GM19025 (cell line): Measurements from ENCODE around the gene KIAA1328.
"Not testable (repeated sequence)": the region's sequence is repeated elsewhere in the genome, so short reads cannot be mapped to it uniquely, and the experiment has no call there.

Experiments
- ATAC-seq: cut with Tn5 transposase; IDR thresholded peaks from one replicate; pipeline ENCODE4 v1.9.1; 2021; ENCODE audit warnings: mild to moderate bottlenecking, low read depth, moderate library complexity; ENCODE audit not compliant: unreplicated experiment

Gene KIAA1328

GRCh38 chr18:37107748-37108522 lies 279.0 kb downstream of the KIAA1328 start:
- no peak for ATAC-seq

GRCh38 chr18:37122877-37123276 lies 293.9 kb downstream of the KIAA1328 start:
- no peak for ATAC-seq

- ATAC-seq: no peak
Observed at GRCh38 chr18:37124516-37124915, 295.6 kb downstream of the KIAA1328 start.

- no peak for ATAC-seq
Observed at GRCh38 chr18:37135177-37135576, 306.2 kb downstream of the KIAA1328 start.

GRCh38 chr18:37138456-37138855 lies 309.5 kb downstream of the KIAA1328 start:
- no peak for ATAC-seq

GRCh38 chr18:37139876-37140275 lies 310.9 kb downstream of the KIAA1328 start:
- no peak for ATAC-seq

GRCh38 chr18:37144921-37145320 lies 316.0 kb downstream of the KIAA1328 start:
- no peak for ATAC-seq

- no peak for ATAC-seq
Observed at GRCh38 chr18:37156330-37156942, 327.5 kb downstream of the KIAA1328 start.

- ATAC-seq: no peak
Observed at GRCh38 chr18:37160038-37160820, 331.3 kb downstream of the KIAA1328 start.

- no peak for ATAC-seq
Observed at GRCh38 chr18:37161491-37161890, 332.6 kb downstream of the KIAA1328 start.

- ATAC-seq: no peak
Observed at GRCh38 chr18:37162551-37162950, 333.6 kb downstream of the KIAA1328 start.

GRCh38 chr18:37163119-37163518 lies 334.2 kb downstream of the KIAA1328 start:
- ATAC-seq: no peak

- ATAC-seq: no peak
Observed at GRCh38 chr18:37166491-37166890, 337.6 kb downstream of the KIAA1328 start.

GRCh38 chr18:37166966-37167365 lies 338.0 kb downstream of the KIAA1328 start:
- not testable (repeated sequence) for ATAC-seq

GRCh38 chr18:37170984-37171383 lies 342.1 kb downstream of the KIAA1328 start:
- no peak for ATAC-seq

- no peak for ATAC-seq
Observed at GRCh38 chr18:37173384-37173783, 344.5 kb downstream of the KIAA1328 start.

- no peak for ATAC-seq
Observed at GRCh38 chr18:37175727-37176620, 347.0 kb downstream of the KIAA1328 start.

- no peak for ATAC-seq
Observed at GRCh38 chr18:37176621-37176934, 347.7 kb downstream of the KIAA1328 start.

GRCh38 chr18:37179384-37179783 lies 350.5 kb downstream of the KIAA1328 start:
- no peak for ATAC-seq

- no peak for ATAC-seq
Observed at GRCh38 chr18:37180086-37180485, 351.2 kb downstream of the KIAA1328 start.
